Spleen (tissue), 7 donors: ENCODE measurements around the gene CACNB1.

ENCODE experiments used
- POLR2A ChIP-seq, 3 donors: fragments of 450-650 bp; IDR thresholded peaks; one replicate each; pipeline ENCODE4 v1.5.1; 2017; ENCODE audit warnings: antibody characterized with exemption in 3 of 3, mild to moderate bottlenecking in 1 of 3
- POLR2AphosphoS5 ChIP-seq, 3 donors: sonication (generic); formaldehyde crosslinking; IDR thresholded peaks; one replicate each; pipeline ENCODE4 v1.5.1; 2017; ENCODE audit warnings: antibody characterized with exemption in 3 of 3
- TF ChIP-seq, protein P1 (sequence below), 11 experiments: fragments of 200-600 bp in 7 of 11; fragments of 450-650 bp in 4 of 11; sonication (generic) in 4 of 11; IDR thresholded peaks in 8 of 11; conservative IDR thresholded peaks in 3 of 11; 1 replicate in 7 of 11; 2 replicates in 4 of 11; pipeline versions ENCODE4 v1.4.0 to v1.8.0; 2016 to 2021; ENCODE audit warnings: antibody characterized with exemption in 11 of 11, inconsistent platforms in 4 of 11, mild to moderate bottlenecking in 1 of 11
- donor health status: DM: no; HTN: no; CAD: no; lungs with moderate emphysema.
- donor health status: DM: no; HTN: no; CAD: no.
- donor health status: DM: no; HTN: no; CAD: no.

DNA sequence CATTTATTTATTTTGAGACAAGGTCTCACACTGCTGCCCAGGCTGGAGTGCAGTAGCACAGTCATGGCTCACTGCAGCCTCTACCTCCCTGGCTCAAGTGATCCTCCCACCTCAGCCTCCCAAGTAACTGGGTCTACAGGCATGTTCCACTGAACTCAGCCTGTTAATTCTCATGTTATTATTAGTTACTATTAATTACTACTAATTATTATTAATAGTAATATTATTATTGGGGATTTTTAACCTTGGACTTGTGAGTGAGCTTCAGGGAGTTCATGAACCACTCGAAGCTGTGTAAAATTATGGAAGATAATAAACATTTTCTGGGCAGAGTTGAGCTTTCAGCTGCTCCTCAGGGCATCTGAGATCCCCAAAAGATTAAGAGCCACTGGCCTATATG lies 32.9 kb upstream of the CACNB1 start:
- TF ChIP-seq, protein P1, sequence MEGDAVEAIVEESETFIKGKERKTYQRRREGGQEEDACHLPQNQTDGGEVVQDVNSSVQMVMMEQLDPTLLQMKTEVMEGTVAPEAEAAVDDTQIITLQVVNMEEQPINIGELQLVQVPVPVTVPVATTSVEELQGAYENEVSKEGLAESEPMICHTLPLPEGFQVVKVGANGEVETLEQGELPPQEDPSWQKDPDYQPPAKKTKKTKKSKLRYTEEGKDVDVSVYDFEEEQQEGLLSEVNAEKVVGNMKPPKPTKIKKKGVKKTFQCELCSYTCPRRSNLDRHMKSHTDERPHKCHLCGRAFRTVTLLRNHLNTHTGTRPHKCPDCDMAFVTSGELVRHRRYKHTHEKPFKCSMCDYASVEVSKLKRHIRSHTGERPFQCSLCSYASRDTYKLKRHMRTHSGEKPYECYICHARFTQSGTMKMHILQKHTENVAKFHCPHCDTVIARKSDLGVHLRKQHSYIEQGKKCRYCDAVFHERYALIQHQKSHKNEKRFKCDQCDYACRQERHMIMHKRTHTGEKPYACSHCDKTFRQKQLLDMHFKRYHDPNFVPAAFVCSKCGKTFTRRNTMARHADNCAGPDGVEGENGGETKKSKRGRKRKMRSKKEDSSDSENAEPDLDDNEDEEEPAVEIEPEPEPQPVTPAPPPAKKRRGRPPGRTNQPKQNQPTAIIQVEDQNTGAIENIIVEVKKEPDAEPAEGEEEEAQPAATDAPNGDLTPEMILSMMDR (IDR thresholded peaks at IDR 0.05 in 8 of 11, conservative IDR thresholded peaks at IDR 0.05 in 3 of 11): no peak
- no peak for TF ChIP-seq POLR2AphosphoS5 (IDR thresholded peaks at IDR 0.05)
- no peak for TF ChIP-seq POLR2A (IDR thresholded peaks at IDR 0.05)
